Heart right ventricle (tissue), 16 donors: Measurements from ENCODE around the gene SCGB1C2. TPM values are rescaled to one million over a fixed set of nuclear protein-coding genes. Genes with fewer than 3 reads are reported as not detected.

Experiments used
- ATAC-seq, 8 donors: fragments of 200-7000 bp; cut with Tn5 transposase; one replicate each; pipeline ENCODE4 v1.9.1; 2020; ENCODE audit warnings: mild to moderate bottlenecking in 8 of 8, moderate library complexity in 8 of 8, moderate number of reproducible peaks in 1 of 8
- DNase-seq, 2 donors: peaks; one replicate each; pipeline ENCODE4 v3.0.0-alpha.2; 2020
- H3K27ac ChIP-seq, 10 donors: fragments of 200-600 bp; sonication (generic) in 2 of 10; one replicate each; pipeline versions ENCODE4 v1.5.0 to v1.8.0; 2020 to 2022; ENCODE audit warnings: mild to moderate bottlenecking in 3 of 10
- H3K27me3 ChIP-seq, 7 donors: fragments of 200-600 bp; one replicate each; pipeline ENCODE4 v1.8.0; 2021 to 2022; ENCODE audit warnings: mild to moderate bottlenecking in 2 of 7
- H3K36me3 ChIP-seq, 9 donors: fragments of 200-600 bp; sonication (generic) in 1 of 9; one replicate each; pipeline versions ENCODE4 v1.5.0 to v1.8.0; 2020 to 2022; ENCODE audit warnings: mild to moderate bottlenecking in 2 of 9
- H3K4me1 ChIP-seq, 9 donors: fragments of 200-600 bp; sonication (generic) in 1 of 9; one replicate each; pipeline versions ENCODE4 v1.5.0 to v1.8.0; 2020 to 2022; ENCODE audit warnings: mild to moderate bottlenecking in 4 of 9
- H3K4me3 ChIP-seq, 10 donors: fragments of 200-600 bp; sonication (generic) in 2 of 10; one replicate each; pipeline versions ENCODE4 v1.5.0 to v1.8.0; 2020 to 2022; ENCODE audit warnings: mild to moderate bottlenecking in 7 of 10, moderate library complexity in 2 of 10
- H3K9me3 ChIP-seq, 11 donors: fragments of 200-600 bp in 10 of 11; sonication (generic) in 2 of 11; one replicate each; pipeline versions ENCODE4 v1.5.0 to v1.8.0; 2013 to 2022; ENCODE audit warnings: mild to moderate bottlenecking in 2 of 11, control low read depth in 1 of 11, moderate library complexity in 1 of 11
- WGBS, 2 donors: extraction: QIAGEN DNeasy Blood & Tissue Kit; methylation state at CpG; one replicate each; pipeline ENCODE4 v1.1.7; 2013; ENCODE audit warnings: inconsistent platforms in 1 of 2; 5-methylcytosine and 5-hydroxymethylcytosine counted together
- intact Hi-C, 10 donors: fragments of 100-400 bp; cut with DNase I; formaldehyde crosslinking; loops; one replicate each; pipeline versions ENCODE4 v1.11.1 to v1.14.2; 2022
- polyA plus RNA-seq, 2 donors: library from polyadenylated mRNA; stranded (reverse); fragments of 200-250 nt; gene quantifications; one replicate each; pipeline ENCODE4 v1.2.3, GENCODE V29; 2013
- total RNA-seq, 10 donors: library from RNA; stranded (reverse); fragmentation: NEBNext Ultra II Directional in 3 of 10; extraction: Animal tissue kit (Norgen Biotek cat#: 25700) in 3 of 10; gene quantifications; one replicate each; pipeline versions ENCODE4 v1.2.1 to v1.2.4, GENCODE V29; 2021 to 2023
- TF ChIP-seq, protein P1 (sequence below), 9 donors: fragments of 200-600 bp; sonication (generic) in 2 of 9; IDR thresholded peaks; one replicate each; pipeline versions ENCODE4 v1.5.0 to v1.8.0; 2021 to 2022; ENCODE audit warnings: antibody characterized with exemption in 9 of 9, mild to moderate bottlenecking in 5 of 9, moderate library complexity in 1 of 9
- donor health status: Arrhythmogenic right ventricular cardiomyopathy.
- donor health status: ischemic (EF 13 %, LVEDD 7.1; RV severe dilation, severe dysfunction).
- donor health status: healthy with polysubstance abuse.
- donor health status: DM: no; HTN: yes; CAD: no.
- donor health status: DM: no; HTN: no; CAD: no.
- donor health status: ischemic (EF 25% LVEDD 6.9; RV normal size, moderate dysfunction).
- donor health status: ischemic (EF 25% LVEDD 5.7; RV mildly dilated, moderate dysfunction).
- donor health status: healthy.
- donor health status: DM: yes; HTN: yes; CAD: no.
- donor health status: Ischemic cardiomyopathy.
- donor health status: ischemic (EF 35%, LVEDD 5.7; RV mildly dilated, moderate dysfunction).
- donor health status: nonischemic (EF 11% LVEDD 7.7; RV severe dilation, severe dysfunction).
- donor health status: DM: yes; HTN: yes; CAD: no.
- donor health status: PGD.
- donor health status: ischemic (EF 29% LVEDD 5.4; RV normal size, mild dysfunction).
- donor health status: nonischemic (EF 23%, LVEDD 6.1; RV moderate dilation, normal function).

The SCGB1C2 gene
- total and polyA plus RNA-seq, 12 donors, result not detected

- TF ChIP-seq, protein P1, sequence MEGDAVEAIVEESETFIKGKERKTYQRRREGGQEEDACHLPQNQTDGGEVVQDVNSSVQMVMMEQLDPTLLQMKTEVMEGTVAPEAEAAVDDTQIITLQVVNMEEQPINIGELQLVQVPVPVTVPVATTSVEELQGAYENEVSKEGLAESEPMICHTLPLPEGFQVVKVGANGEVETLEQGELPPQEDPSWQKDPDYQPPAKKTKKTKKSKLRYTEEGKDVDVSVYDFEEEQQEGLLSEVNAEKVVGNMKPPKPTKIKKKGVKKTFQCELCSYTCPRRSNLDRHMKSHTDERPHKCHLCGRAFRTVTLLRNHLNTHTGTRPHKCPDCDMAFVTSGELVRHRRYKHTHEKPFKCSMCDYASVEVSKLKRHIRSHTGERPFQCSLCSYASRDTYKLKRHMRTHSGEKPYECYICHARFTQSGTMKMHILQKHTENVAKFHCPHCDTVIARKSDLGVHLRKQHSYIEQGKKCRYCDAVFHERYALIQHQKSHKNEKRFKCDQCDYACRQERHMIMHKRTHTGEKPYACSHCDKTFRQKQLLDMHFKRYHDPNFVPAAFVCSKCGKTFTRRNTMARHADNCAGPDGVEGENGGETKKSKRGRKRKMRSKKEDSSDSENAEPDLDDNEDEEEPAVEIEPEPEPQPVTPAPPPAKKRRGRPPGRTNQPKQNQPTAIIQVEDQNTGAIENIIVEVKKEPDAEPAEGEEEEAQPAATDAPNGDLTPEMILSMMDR (IDR thresholded peaks at IDR 0.05), result peak; percentile 90 to 97 (median 93)
- Histone ChIP-seq H3K4me1 (peaks cover 0 to 12% (median 4%) of the 10 kb centered on the region in 9 donors), H3K27ac (no peak overlapping the region), H3K9me3 (no peaks in the 10 kb centered on the region), H3K27me3 (peaks cover 0 to 3% (median 0%) of the 10 kb centered on the region in 7 donors), H3K4me3 (peak overlapping the region in 1 of 10 donors; percentile 24), H3K36me3 (peaks cover 0 to 22% (median 0%) of the 10 kb centered on the region in 9 donors)
- ATAC-seq, result peak; percentile 84 to 93 (median 88)
- 3% methylated on average over 42 to 44 of the region's 44 CpGs for WGBS, 2 donors
- DNase-seq, result peak; percentile 78 to 90
- intact Hi-C loops, result loop anchor here in 6 of 10 donors (2.0 to 5.0 kb wide), 4 partner anchors 239 to 558 kb away; no protein-coding TSS in a partner anchor
These were observed 6.5 kb downstream of the SCGB1C2 start for GRCh38 chr17:143785-144281.

GRCh38 chr17:144936-145670 lies 7.7 kb downstream of the SCGB1C2 start:
- DNase-seq, result peak in 1 of 2 donors; percentile 2
- intact Hi-C loops, result loop anchor here in 8 of 10 donors (2.0 to 5.0 kb wide), 5 partner anchors 238 to 557 kb away; no protein-coding TSS in a partner anchor

DNA sequence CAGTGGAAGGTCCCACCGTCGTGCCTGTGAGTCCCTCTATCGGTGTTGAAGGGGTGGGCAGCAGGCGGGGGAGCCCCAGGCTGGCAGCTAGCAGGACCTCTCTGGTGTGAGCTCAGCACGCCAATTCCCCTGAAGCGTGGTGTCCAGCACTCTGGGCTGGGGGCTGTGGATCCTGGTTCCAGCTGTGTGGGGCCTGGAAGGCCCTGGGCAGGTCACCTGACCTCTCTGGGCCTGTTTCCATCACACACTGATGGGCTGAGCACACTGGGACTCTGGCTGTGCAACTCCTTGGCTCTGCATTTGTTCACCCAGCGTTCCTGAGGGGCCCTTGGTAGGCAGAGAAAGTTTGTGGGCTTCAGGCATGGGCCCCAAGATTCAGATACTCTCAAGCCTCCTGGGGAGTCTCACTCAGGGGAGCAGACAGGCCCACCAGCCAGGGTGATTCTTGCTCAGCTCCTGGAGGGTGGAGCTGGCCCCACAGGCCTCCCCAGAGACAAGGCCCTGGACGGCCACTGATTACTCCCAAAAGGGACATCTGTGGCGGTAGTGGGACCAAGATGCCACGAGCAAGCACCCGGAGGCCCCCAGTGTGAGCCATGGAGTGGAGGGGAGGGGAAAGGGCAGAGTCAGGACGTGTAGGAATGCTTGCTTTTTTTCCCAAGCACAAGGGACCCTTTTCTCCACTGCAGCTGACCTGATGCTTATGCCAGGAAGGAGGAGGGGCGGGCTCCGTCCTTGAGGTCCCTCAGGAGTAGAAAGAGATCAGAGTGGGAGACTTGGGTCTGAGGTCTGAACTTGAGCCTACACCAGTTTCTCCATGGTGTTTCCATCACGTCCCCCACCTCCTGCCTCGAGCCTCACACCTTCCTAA lies 8.5 kb downstream of the SCGB1C2 start:
- intact Hi-C loops, result loop anchor here in 5 of 10 donors (2.0 to 5.0 kb wide), 4 partner anchors 237 to 261 kb away; no protein-coding TSS in a partner anchor
- ATAC-seq, result peak in 2 of 8 donors; percentile 6 to 12
- Histone ChIP-seq H3K36me3 (peaks cover 0 to 42% (median 0%) of the 10 kb centered on the region in 9 donors), H3K27ac (no peak overlapping the region), H3K4me1 (peaks cover 0 to 12% (median 4%) of the 10 kb centered on the region in 9 donors), H3K27me3 (peaks cover 0 to 3% (median 0%) of the 10 kb centered on the region in 7 donors), H3K9me3 (no peaks in the 10 kb centered on the region), H3K4me3 (no peak overlapping the region)
- TF ChIP-seq, protein P1 (IDR thresholded peaks at IDR 0.05), result no peak
- peak in 1 of 2 donors; percentile 3 for DNase-seq
- 76 to 87% methylated on average over 16 of the region's 16 CpGs for WGBS, 2 donors

More at GRCh38 chr17:144936-145670, 7.7 kb downstream of the SCGB1C2 start:
- no peak for ATAC-seq
- Histone ChIP-seq H3K4me3 (no peak overlapping the region), H3K27ac (no peak overlapping the region), H3K4me1 (peaks cover 0 to 12% (median 4%) of the 10 kb centered on the region in 9 donors), H3K27me3 (peaks cover 0 to 3% (median 0%) of the 10 kb centered on the region in 7 donors), H3K9me3 (no peaks in the 10 kb centered on the region), H3K36me3 (peaks cover 0 to 34% (median 0%) of the 10 kb centered on the region in 9 donors)
- WGBS, 2 donors, result 82 to 89% methylated on average over 7 of the region's 7 CpGs
- TF ChIP-seq, protein P1 (IDR thresholded peaks at IDR 0.05), result no peak

- WGBS, 2 donors, result 86 to 89% methylated on average over 10 of the region's 10 CpGs
- peaks cover 0 to 3% (median 0%) of the 10 kb centered on the region in 7 donors for H3K27me3 ChIP-seq
- H3K27ac ChIP-seq, result no peak overlapping the region
- no peaks in the 10 kb centered on the region for H3K9me3 ChIP-seq
- H3K4me1 ChIP-seq, result peaks cover 0 to 12% (median 4%) of the 10 kb centered on the region in 9 donors
- DNase-seq (no peak), ATAC-seq (no peak)
- H3K36me3 ChIP-seq, result peaks cover 0 to 48% (median 0%) of the 10 kb centered on the region in 9 donors
- intact Hi-C loops, result loop anchor here in 4 of 10 donors (2.0 to 5.0 kb wide), 3 partner anchors 240 to 261 kb away; no protein-coding TSS in a partner anchor
- H3K4me3 ChIP-seq, result no peak overlapping the region
- TF ChIP-seq, protein P1 (IDR thresholded peaks at IDR 0.05), result no peak
These were observed 9.2 kb downstream of the SCGB1C2 start for GRCh38 chr17:146546-146945.
